AG04449 (cell line): ENCODE results near the gene NGLY1.

Experiments used
- CTCF ChIA-PET: fragments of 350-600 bp; formaldehyde crosslinking; extraction: SDS; loops from one replicate; lab custom pipeline; 2021; ENCODE audit warnings: antibody characterized with exemption; lab: Yijun Ruan, JAX
- POLR2A ChIA-PET: fragments of 400-600, 350-600 bp; formaldehyde crosslinking; extraction: SDS; loops from one replicate; lab custom pipeline; 2020; ENCODE audit warnings: antibody characterized with exemption, inconsistent platforms; lab: Yijun Ruan, JAX
- DNase-seq: peaks from one replicate; pipeline ENCODE4 v3.0.0-alpha.2; 2010; ENCODE audit warnings: low read depth, low spot score
- H3K4me3 ChIP-seq: 2 replicates; pipeline ENCODE4 v1.5.1; 2011; ENCODE audit warnings: low read depth, mild to moderate bottlenecking, control low read depth, low read length
- TF ChIP-seq, protein P1 (sequence below): IDR thresholded peaks from one replicate; pipeline ENCODE4 v1.5.1; 2011; ENCODE audit warnings: mild to moderate bottlenecking, moderate library complexity, low read length, control low read depth, inconsistent platforms; ENCODE audit not compliant: insufficient read depth; ENCODE audit errors: missing control alignments

Gene NGLY1

GRCh38 chr3:25725810-25726209 lies 57.4 kb downstream of the NGLY1 start:
- no peak for DNase-seq
- no peak overlapping the region for H3K4me3 ChIP-seq
- ChIA-PET CTCF (no interaction called here), POLR2A (no interaction called here)
- TF ChIP-seq, protein P1, sequence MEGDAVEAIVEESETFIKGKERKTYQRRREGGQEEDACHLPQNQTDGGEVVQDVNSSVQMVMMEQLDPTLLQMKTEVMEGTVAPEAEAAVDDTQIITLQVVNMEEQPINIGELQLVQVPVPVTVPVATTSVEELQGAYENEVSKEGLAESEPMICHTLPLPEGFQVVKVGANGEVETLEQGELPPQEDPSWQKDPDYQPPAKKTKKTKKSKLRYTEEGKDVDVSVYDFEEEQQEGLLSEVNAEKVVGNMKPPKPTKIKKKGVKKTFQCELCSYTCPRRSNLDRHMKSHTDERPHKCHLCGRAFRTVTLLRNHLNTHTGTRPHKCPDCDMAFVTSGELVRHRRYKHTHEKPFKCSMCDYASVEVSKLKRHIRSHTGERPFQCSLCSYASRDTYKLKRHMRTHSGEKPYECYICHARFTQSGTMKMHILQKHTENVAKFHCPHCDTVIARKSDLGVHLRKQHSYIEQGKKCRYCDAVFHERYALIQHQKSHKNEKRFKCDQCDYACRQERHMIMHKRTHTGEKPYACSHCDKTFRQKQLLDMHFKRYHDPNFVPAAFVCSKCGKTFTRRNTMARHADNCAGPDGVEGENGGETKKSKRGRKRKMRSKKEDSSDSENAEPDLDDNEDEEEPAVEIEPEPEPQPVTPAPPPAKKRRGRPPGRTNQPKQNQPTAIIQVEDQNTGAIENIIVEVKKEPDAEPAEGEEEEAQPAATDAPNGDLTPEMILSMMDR = no peak

DNA sequence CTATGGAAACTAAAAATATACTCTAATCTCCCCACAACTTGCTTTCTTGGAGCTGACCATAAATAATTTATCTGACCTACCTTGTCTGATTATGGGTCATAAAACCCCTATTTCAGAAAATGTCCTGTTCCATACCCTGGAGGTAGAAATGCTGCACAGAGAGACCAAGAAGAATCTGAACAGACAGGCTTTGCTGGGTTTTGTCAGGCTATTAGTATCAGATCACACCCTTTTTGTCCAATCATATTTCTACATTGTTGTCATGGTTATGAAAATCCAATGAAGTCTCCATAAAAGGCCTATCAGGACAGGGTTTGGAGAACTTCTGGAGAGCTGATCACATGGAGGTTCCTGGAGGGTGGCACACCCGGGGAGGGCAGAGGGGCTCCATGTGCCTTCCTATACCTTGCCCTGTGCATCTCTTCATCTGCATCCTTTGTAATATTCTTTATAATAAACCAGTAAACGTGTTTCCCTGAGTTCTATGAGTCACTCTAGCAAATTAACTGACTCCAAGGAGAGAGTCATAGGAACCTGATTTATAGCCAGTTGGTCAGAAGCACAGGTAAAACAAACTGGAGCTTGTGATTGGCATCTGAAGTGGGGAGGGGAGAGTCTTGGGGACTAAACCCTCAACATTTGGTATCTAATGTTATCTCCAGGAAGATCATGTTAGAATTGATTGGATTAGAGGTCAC lies 58.1 kb downstream of the NGLY1 start:
- TF ChIP-seq, protein P1 = no peak
- H3K4me3 ChIP-seq = no peak overlapping the region
- CTCF ChIA-PET = no interaction called here
- no peak for DNase-seq
- POLR2A ChIA-PET = no interaction called here

DNA sequence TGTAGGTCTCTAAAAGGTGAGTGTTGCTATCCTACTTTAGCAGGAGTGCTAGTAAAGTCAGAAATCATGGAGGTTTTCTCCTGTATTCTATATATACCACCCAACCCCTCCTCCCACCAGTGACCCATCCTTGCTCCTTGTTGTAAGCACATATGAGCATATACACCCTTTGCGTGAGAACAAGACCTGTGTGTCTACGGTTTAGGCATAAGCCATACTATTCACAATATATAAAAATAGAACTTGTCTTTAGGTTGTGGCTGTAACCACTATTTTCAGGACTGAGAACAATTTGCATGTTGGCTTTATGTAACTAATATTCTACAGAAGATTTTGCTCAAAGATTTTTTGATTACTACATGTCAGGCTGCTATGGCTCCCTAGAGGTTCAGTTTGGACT lies 59.4 kb downstream of the NGLY1 start:
- ChIA-PET POLR2A (no interaction called here), CTCF (no interaction called here)
- TF ChIP-seq, protein P1 = no peak
- H3K4me3 ChIP-seq = no peak overlapping the region
- no peak for DNase-seq

GRCh38 chr3:25719321-25719720 lies 63.9 kb downstream of the NGLY1 start:
- DNase-seq = no peak
- no peak overlapping the region for H3K4me3 ChIP-seq
- POLR2A ChIA-PET = no interaction called here
- TF ChIP-seq, protein P1 = no peak
- CTCF ChIA-PET = no interaction called here

DNA sequence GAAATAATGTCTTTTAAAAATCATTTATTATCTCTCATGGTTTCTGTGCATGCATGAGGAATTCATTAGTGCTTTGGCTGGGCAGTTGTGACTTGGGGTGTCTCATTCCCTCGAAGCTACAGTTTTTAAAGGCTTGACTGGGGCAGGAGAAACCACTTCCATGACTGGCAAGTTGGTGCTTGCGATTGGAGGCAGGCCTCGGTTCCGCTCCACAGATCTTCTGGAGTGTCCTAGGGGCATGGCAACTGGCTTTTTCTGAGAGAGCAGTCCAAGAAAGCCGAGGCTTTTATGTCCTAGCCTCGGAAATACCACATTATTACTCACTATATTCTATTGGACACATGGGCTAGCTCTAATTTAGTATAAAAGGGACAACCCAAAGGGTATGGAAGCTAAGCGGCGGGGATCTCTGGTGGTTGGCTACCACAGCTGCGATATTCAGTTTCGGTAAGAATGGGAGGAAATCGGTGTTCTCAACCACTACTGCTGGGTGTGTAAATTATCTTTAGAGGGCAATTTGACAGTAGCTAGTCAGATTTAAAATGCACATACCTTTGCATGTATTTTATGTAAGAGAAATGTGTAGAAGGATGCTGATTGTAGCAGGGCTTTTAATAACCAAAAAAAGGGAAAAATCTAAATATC lies 69.8 kb downstream of the NGLY1 start:
- DNase-seq = no peak
- ChIA-PET CTCF (no interaction called here), POLR2A (no interaction called here)
- TF ChIP-seq, protein P1 = no peak
- no peak overlapping the region for H3K4me3 ChIP-seq

DNA sequence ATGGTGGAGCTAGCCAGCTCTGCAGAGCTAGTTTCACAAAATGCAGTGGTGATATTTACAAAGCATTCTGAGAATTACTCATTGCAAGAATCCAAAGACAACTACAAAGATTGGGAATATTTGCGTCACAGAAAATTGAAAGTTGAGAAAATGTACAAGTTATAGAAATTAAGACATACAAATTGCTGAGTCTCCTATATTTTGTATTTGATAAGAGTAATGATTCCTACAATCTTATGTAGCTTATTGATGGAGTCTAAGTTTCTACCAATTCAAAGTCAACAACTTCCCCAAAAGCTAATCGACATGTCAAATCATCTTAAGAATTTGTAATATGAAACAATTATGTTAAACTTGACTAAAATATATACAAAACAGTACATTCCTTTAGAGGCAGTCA lies 72.2 kb downstream of the NGLY1 start:
- ChIA-PET CTCF (no interaction called here), POLR2A (no interaction called here)
- no peak overlapping the region for H3K4me3 ChIP-seq
- no peak for DNase-seq
- TF ChIP-seq, protein P1 = no peak
